Vein endothelial cell (primary cell): Measurements from ENCODE around the gene CFAP20. TPM values are rescaled to one million over a fixed set of nuclear protein-coding genes. Genes with fewer than 3 reads are reported as not detected.

Experiments used
- small RNA-seq: library from RNA; depleted of rRNA; stranded (forward); fragments of <200 nt; gene quantifications from one replicate; pipeline ENCODE3, GENCODE V24; 2012
- total RNA-seq: library from RNA; depleted of rRNA; stranded (reverse); fragments of >200 nt; gene quantifications from 2 replicates; pipeline ENCODE4 v1.2.3, GENCODE V29; 2012

Gene CFAP20
- total RNA-seq: 39.5 and 55.7 TPM in 2 replicates

GRCh38 chr16:58129097-58129936, at the start of gene CFAP20:
CFAP20 (minus strand) TSS chr16:58129381; CDS start chr16:58129115, 266 bp downstream.

Small RNAs within 50 kb of the gene (small RNA-seq; reads per million reads assigned to genes)
- gene RF00019: not detected

Other genes with a start within 250 kb of the CFAP20 start
- under 0.01 TPM in 2 replicates for gene CNGB1, start 158.3 kb downstream of the CFAP20 start, total RNA-seq
- 7.9 and 8.5 TPM in 2 replicates for gene ZNF319, start 128.7 kb downstream of the CFAP20 start, total RNA-seq
- gene USB1, start 128.0 kb downstream of the CFAP20 start, total RNA-seq: 40.2 and 49.5 TPM in 2 replicates
- 19.6 and 20.5 TPM in 2 replicates for gene MMP15, start 103.6 kb downstream of the CFAP20 start, total RNA-seq
- gene CSNK2A2, start 68.7 kb upstream of the CFAP20 start, total RNA-seq: 67.0 and 77.9 TPM in 2 replicates
- gene PRSS54, start 165.6 kb upstream of the CFAP20 start, total RNA-seq: not detected in 2 replicates